Epithelial cell of proximal tubule (primary cell): Measurements from ENCODE around the gene ATE1. TPM values are rescaled to one million over a fixed set of nuclear protein-coding genes. Genes with fewer than 3 reads are reported as not detected.

Experiments
- DNase-seq: peaks from one replicate; pipeline ENCODE4 v3.0.0-alpha.2; 2011; ENCODE audit warnings: low read depth
- H3K4me3 ChIP-seq: 2 replicates; pipeline ENCODE4 v1.5.1; 2011; ENCODE audit warnings: low read depth, mild to moderate bottlenecking, low read length
- total RNA-seq: library from RNA; depleted of rRNA; stranded (reverse); fragments of >200 nt; gene quantifications from 2 replicates; pipeline ENCODE4 v1.2.3, GENCODE V29; 2015
- TF ChIP-seq, protein P1 (sequence below): conservative IDR thresholded peaks from 2 replicates; pipeline ENCODE4 v1.5.1; 2012; ENCODE audit warnings: low read depth, mild to moderate bottlenecking, low read length

The ATE1 gene
- total RNA-seq, 1 donor from 2014 or later = 22.7 TPM

DNA sequence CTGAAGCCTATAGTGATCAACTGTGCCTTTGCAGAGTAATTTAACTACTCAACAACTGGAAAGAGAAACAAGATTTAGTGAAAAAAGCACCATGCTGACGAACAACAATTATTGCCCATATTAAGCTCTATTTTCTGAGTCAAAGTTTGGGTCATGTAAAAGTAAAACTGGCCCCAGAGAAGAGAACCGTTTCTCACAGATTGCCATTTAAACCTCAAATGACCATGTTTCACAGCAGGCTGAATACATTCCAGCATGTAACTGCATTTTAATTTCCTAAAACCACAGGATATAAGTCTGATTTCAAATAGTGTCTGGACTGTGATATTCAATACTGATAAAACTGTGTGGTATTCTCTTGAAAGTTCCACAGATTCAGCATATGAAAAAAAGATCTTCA is 140.7 kb downstream of the ATE1 start:
- DNase-seq = no peak
- H3K4me3 ChIP-seq = no peak overlapping the region
- TF ChIP-seq, protein P1, sequence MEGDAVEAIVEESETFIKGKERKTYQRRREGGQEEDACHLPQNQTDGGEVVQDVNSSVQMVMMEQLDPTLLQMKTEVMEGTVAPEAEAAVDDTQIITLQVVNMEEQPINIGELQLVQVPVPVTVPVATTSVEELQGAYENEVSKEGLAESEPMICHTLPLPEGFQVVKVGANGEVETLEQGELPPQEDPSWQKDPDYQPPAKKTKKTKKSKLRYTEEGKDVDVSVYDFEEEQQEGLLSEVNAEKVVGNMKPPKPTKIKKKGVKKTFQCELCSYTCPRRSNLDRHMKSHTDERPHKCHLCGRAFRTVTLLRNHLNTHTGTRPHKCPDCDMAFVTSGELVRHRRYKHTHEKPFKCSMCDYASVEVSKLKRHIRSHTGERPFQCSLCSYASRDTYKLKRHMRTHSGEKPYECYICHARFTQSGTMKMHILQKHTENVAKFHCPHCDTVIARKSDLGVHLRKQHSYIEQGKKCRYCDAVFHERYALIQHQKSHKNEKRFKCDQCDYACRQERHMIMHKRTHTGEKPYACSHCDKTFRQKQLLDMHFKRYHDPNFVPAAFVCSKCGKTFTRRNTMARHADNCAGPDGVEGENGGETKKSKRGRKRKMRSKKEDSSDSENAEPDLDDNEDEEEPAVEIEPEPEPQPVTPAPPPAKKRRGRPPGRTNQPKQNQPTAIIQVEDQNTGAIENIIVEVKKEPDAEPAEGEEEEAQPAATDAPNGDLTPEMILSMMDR = no peak

GRCh38 chr10:121783782-121784372 is 144.0 kb downstream of the ATE1 start:
- TF ChIP-seq, protein P1 = no peak
- no peak overlapping the region for H3K4me3 ChIP-seq

DNA sequence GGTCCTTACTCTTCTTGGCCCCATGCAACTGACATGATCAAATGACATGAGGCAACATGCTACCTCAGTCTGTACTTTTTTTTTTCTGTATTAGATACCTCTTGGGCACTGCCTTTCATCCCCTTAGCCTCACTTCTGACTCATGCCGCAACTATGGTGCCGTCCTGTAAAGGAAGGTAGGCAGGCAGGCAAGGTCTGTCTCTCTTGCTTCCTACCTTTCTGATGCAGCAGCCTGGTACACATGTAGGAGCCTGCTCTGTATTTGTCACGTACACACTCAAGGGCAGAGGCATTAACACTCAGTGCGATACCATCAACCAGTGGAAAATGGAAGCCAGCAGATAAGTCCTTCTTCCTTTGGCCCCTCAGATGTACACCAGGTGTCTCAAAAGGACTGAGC is 146.7 kb downstream of the ATE1 start:
- no peak for DNase-seq
- TF ChIP-seq, protein P1 = no peak

More at GRCh38 chr10:121783782-121784372, 144.0 kb downstream of the ATE1 start:
- no peak for DNase-seq

GRCh38 chr10:121774813-121775212 is 153.0 kb downstream of the ATE1 start:
- no peak overlapping the region for H3K4me3 ChIP-seq
- no peak for DNase-seq
- TF ChIP-seq, protein P1 = no peak

More for the DNA sequence above, 146.7 kb downstream of the ATE1 start:
- H3K4me3 ChIP-seq = no peak overlapping the region

DNA sequence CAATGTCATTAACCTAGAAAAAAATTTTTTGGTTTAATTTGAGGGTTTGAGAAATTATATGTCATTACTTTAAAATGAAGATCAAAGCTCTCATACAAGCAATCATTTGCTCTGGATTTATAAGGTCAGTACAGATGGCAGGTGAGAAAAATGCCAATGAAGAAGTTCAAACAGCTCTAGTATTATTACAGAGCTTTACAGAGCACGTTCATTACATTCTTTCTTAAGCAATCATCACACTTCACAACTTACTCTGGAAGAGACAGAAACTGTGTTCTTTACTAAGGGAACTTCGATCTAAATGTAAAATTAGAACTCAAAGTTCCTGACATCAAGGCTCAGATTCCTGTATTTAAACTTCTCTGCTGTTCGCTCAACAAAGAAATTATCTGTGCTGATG is 153.4 kb downstream of the ATE1 start:
- TF ChIP-seq, protein P1 = no peak
- no peak for DNase-seq
- H3K4me3 ChIP-seq = no peak overlapping the region

DNA sequence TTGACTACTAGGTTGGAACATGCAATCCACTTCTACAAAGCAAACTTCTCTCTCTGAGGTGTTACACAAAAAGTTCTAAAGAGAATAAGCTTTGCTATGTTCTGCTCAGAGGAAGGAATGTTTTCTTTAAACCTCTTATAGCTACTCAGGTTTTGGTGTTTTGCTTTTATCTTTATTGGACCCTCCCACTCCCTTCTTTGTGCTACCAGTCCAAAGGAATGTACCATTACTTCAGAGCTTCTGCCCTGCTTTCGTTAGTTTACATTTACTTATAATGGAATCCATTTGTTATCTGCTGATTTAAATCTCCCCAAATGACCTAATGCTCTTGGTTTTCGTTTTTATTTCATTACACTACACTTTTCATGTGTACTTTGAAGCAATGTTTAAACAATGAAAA is 154.9 kb downstream of the ATE1 start:
- no peak for DNase-seq
- no peak overlapping the region for H3K4me3 ChIP-seq
- TF ChIP-seq, protein P1 = no peak

GRCh38 chr10:121772406-121772805 is 155.4 kb downstream of the ATE1 start:
- DNase-seq = no peak
- TF ChIP-seq, protein P1 = no peak
- no peak overlapping the region for H3K4me3 ChIP-seq
